OCI-LY1 (cell line): ENCODE results near the gene INTS14.
A peak's percentile ranks its signal among the peaks of the same experiment; 100 is the strongest.

Experiments
- H2AFZ ChIP-seq: fragments of 200-600 bp; sonication (generic), shearing (Covaris generic); 2 replicates; pipeline ENCODE4 v1.6.0; 2014; ENCODE audit warnings: antibody characterized with exemption, mild to moderate bottlenecking, low read length
- H3F3A ChIP-seq: fragments of 200-600 bp; sonication (generic), shearing (Covaris generic); 2 replicates; pipeline ENCODE4 v1.6.0; 2014; ENCODE audit warnings: mild to moderate bottlenecking, antibody characterized with exemption, low read length, moderate library complexity; ENCODE audit not compliant: insufficient read depth
- H3K27ac ChIP-seq: fragments of 200-600 bp; sonication (generic); 2 replicates; pipeline ENCODE4 v1.5.1; 2014; ENCODE audit warnings: low read length, mixed run types, mild to moderate bottlenecking, low read depth; ENCODE audit not compliant: poor library complexity, severe bottlenecking
- H3K27me3 ChIP-seq: fragments of 200-600 bp; sonication (generic); 2 replicates; pipeline ENCODE4 v1.6.0; 2014; ENCODE audit warnings: antibody characterized with exemption, mild to moderate bottlenecking, low read length, moderate library complexity; ENCODE audit not compliant: insufficient read depth
- H3K36me3 ChIP-seq: fragments of 200-600 bp; sonication (generic); 2 replicates; pipeline ENCODE4 v1.6.1; 2014; ENCODE audit warnings: mild to moderate bottlenecking, antibody characterized with exemption, low read length, moderate library complexity, mixed read lengths; ENCODE audit not compliant: insufficient read depth
- H3K4me1 ChIP-seq: fragments of 200-600 bp; sonication (generic); 2 replicates; pipeline ENCODE4 v1.5.1; 2014; ENCODE audit warnings: mild to moderate bottlenecking, low read length, moderate library complexity; ENCODE audit not compliant: insufficient read depth, severe bottlenecking
- H3K4me2 ChIP-seq: fragments of 200-600 bp; sonication (generic), shearing (Covaris generic); 2 replicates; pipeline ENCODE4 v1.6.1; 2014; ENCODE audit warnings: low read length
- H3K4me3 ChIP-seq: fragments of 200-600 bp; sonication (generic); 2 replicates; pipeline ENCODE4 v1.5.1; 2014; ENCODE audit warnings: low read length, low read depth, mild to moderate bottlenecking, mixed read lengths; ENCODE audit not compliant: poor library complexity, severe bottlenecking
- H3K79me2 ChIP-seq: fragments of 200-600 bp; shearing (Covaris generic); 2 replicates; pipeline ENCODE4 v1.6.1; 2016; ENCODE audit warnings: mixed run types, low read length, mixed read lengths; ENCODE audit not compliant: insufficient read depth
- H3K9ac ChIP-seq: fragments of 200-600 bp; sonication (generic), shearing (Covaris generic); 2 replicates; pipeline ENCODE4 v1.6.1; 2014; ENCODE audit warnings: mild to moderate bottlenecking, low read length, mixed read lengths
- H3K9me2 ChIP-seq: fragments of 200-600 bp; sonication (generic), shearing (Covaris generic); 2 replicates; pipeline ENCODE4 v1.6.1; 2014; ENCODE audit warnings: low read depth, mild to moderate bottlenecking, low read length, mixed read lengths
- H3K9me3 ChIP-seq: fragments of 200-600 bp; shearing (Covaris generic); 2 replicates; pipeline ENCODE4 v1.6.1; 2014; ENCODE audit warnings: low read length, mixed read lengths
- H4K20me1 ChIP-seq: fragments of 200-600 bp; sonication (generic), shearing (Covaris generic); 2 replicates; pipeline ENCODE4 v1.6.0; 2016; ENCODE audit warnings: mild to moderate bottlenecking, low read length; ENCODE audit not compliant: insufficient read depth
- CTCF ChIP-seq: fragments of 200-600 bp; sonication (generic), shearing (Covaris generic); IDR thresholded peaks from 2 replicates; pipeline ENCODE4 v1.5.1; 2017; ENCODE audit warnings: mild to moderate bottlenecking, antibody characterized with exemption, low read length, moderate library complexity, mixed read lengths
- EZH2 ChIP-seq: fragments of 200-600 bp; sonication (generic), shearing (Covaris generic); IDR thresholded peaks from 2 replicates; pipeline ENCODE4 v1.8.0; 2017; ENCODE audit warnings: borderline replicate concordance, mixed run types, mild to moderate bottlenecking, antibody characterized with exemption, low read length, moderate library complexity, mixed read lengths

The INTS14 gene

GRCh38 chr15:65610871-65611718 lies at the start of gene INTS14:
Gene INTS14, minus strand, starts transcription at chr15:65611131. Its CDS starts 3,751 bp downstream, at chr15:65607380.
- Histone ChIP-seq H3K9ac (peak within 1 kb of the TSS; percentile 89), H3K36me3 (peaks cover 8% of the 10 kb centered on the region; the same call in 1 of the 2 replicates), H3K27ac (peak within 1 kb of the TSS; percentile 57), H3F3A (no peaks in the 10 kb centered on the region), H3K4me1 (peaks cover 43% of the 10 kb centered on the region), H3K4me3 (peak within 1 kb of the TSS; percentile 86), H3K79me2 (peaks cover 11% of the 10 kb centered on the region; the same call in 1 of the 2 replicates), H2AFZ (peak within 1 kb of the TSS; percentile 86), H3K27me3 (no peaks in the 10 kb centered on the region), H3K4me2 (peak within 1 kb of the TSS; percentile 92), H3K9me3 (no peaks in the 10 kb centered on the region), H4K20me1 (no peaks in the 10 kb centered on the region), H3K9me2 (no peaks in the 10 kb centered on the region)
- TF ChIP-seq EZH2 (no peak), CTCF (peak; percentile 76)

- H3K79me2 ChIP-seq = no peaks in the 10 kb centered on the region
- no peaks in the 10 kb centered on the region for H4K20me1 ChIP-seq
- no peak overlapping the region for H3K9ac ChIP-seq
- no peak overlapping the region for H3K4me2 ChIP-seq
- H3K9me3 ChIP-seq = no peaks in the 10 kb centered on the region
- peaks cover 73% of the 10 kb centered on the region for H3K36me3 ChIP-seq
- H3K9me2 ChIP-seq = no peaks in the 10 kb centered on the region
- H3K27ac ChIP-seq = no peak overlapping the region
- TF ChIP-seq EZH2 = no peak
- no peak overlapping the region for H2AFZ ChIP-seq
- no peaks in the 10 kb centered on the region for H3F3A ChIP-seq
- no peak overlapping the region for H3K4me3 ChIP-seq
- peaks cover 9% of the 10 kb centered on the region for H3K4me1 ChIP-seq
- no peaks in the 10 kb centered on the region for H3K27me3 ChIP-seq
These were observed 48.6 kb upstream of the INTS14 start for GRCh38 chr15:65659502-65660052.

- Histone ChIP-seq H3K36me3 (peaks cover 60% of the 10 kb centered on the region; the same call in 1 of the 2 replicates), H2AFZ (no peak overlapping the region), H3K27me3 (no peaks in the 10 kb centered on the region), H3K79me2 (no peaks in the 10 kb centered on the region), H3K4me2 (no peak overlapping the region), H3F3A (no peaks in the 10 kb centered on the region), H3K9ac (no peak overlapping the region), H3K27ac (no peak overlapping the region), H3K9me2 (no peaks in the 10 kb centered on the region), H3K9me3 (no peaks in the 10 kb centered on the region), H3K4me1 (no peaks in the 10 kb centered on the region), H4K20me1 (no peaks in the 10 kb centered on the region), H3K4me3 (no peak overlapping the region)
- TF ChIP-seq EZH2 (no peak), CTCF (no peak)
These were observed 44.5 kb upstream of the INTS14 start for GRCh38 chr15:65655457-65655856.
